ENCODE measurements around the gene KCNQ1. TPM values are rescaled to one million over a fixed set of nuclear protein-coding genes. Genes with fewer than 3 reads are reported as not detected.

Gene KCNQ1
- total and polyA plus RNA-seq, 8 donors: 14.0 to 61.1 (median 46.7) TPM

DNA sequence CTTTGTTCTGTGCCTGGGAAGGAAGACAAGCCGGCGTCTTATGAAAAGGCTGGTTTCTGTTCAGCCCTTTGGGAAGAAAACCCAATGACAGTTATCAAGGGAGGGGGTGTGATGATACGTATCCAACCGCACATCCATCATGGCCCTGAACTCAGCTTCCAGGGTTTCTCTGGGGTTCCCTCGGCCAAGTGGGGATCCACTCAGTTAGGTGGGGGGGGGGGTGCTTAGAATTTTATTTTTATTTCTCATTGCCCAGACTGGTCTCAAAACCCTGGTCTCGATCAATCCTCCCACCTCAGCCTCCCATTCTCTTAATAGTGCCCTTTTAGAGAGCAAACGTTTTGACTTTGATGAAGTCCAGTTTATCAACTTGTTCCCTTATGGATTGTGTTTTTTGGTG is 25.7 kb downstream of the KCNQ1 start:
- Histone ChIP-seq H3K4me1 (peaks cover 0 to 4% (median 3%) of the 10 kb centered on the region in 3 donors), H3K27ac (no peak overlapping the region), H3K36me3 (no peaks in the 10 kb centered on the region), H3K27me3 (no peaks in the 10 kb centered on the region), H3K9me3 (no peaks in the 10 kb centered on the region), H3K4me3 (no peak overlapping the region)
- FAIRE-seq (no peak), DNase-seq (peak in 1 of 6 donors; percentile 7), ATAC-seq (no peak)
- TF ChIP-seq CTCF (IDR thresholded peaks at IDR 0.05): no peak
- WGBS, 2 donors: 87 to 92% methylated on average over 7 of the region's 7 CpGs
- intact Hi-C loops (cut with DNase I): no loop called here

DNA sequence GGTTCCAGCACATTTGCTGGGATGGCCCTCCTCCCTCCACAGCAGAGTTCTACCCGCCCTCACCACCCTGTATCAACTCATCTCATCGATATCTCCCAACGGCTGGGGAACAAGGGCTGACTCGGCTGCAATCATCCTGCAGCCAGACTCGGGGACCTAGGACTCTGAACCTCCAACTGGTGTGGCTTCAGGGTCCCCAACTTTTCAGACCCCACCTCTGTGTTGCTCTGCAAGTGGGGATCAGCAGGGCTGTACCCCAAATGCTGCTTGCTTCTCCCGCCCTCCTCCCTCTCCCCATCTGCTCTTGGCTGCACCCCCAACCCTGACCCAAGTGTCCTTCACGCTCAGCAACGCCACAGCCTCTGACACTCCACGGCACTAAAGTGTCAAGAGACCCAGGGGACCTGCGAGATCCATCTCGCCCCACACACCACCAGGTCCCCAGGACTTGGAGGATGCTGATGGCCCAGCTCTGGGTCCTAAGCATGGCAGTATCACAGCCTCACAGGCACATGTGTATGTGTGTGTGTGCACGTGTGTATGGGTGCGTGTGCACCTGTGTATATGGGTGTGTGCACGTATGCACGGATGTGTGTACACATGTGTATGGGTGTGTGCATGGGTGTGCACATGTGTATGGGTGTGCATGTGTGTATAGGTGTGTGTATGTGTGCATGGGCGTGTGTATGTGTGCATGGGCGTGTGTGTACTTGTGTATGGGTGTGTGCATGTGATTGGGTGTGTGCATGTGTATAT is 26.4 kb downstream of the KCNQ1 start:
- H3K4me1 ChIP-seq: peaks cover 0 to 4% (median 0%) of the 10 kb centered on the region in 3 donors
- no peaks in the 10 kb centered on the region for H3K27me3 ChIP-seq
- FAIRE-seq (no peak), DNase-seq (peak in 2 of 6 donors; percentile 8 to 35), ATAC-seq (no peak)
- WGBS, 2 donors: 79 to 80% methylated on average over 17 of the region's 17 CpGs
- no peaks in the 10 kb centered on the region for H3K9me3 ChIP-seq
- H3K27ac ChIP-seq: no peak overlapping the region
- H3K36me3 ChIP-seq: no peaks in the 10 kb centered on the region
- H3K4me3 ChIP-seq: no peak overlapping the region
- intact Hi-C loops (cut with DNase I): no loop called here
- no peak for TF ChIP-seq CTCF (IDR thresholded peaks at IDR 0.05)

DNA sequence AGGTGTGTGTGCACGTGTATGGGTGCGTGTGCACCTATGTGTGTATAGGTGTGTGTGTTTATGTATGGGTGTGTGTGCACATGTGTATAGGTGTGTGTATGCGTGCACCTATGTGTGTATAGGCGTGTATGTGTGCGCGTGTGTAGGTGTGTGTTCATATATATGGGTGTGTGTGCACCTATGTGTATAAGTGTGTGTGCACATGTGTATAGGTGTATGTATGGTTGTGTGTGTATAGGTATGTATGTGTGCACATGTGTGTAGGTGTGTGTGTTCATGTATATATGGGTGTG is 26.9 kb downstream of the KCNQ1 start:
- H3K4me3 ChIP-seq: no peak overlapping the region
- TF ChIP-seq CTCF (IDR thresholded peaks at IDR 0.05): no peak
- DNase-seq: peak in 1 of 6 donors; percentile 5
- H3K9me3 ChIP-seq: no peaks in the 10 kb centered on the region
- H3K27me3 ChIP-seq: no peaks in the 10 kb centered on the region
- H3K27ac ChIP-seq: no peak overlapping the region
- intact Hi-C loops (cut with DNase I): no loop called here
- peaks cover 0 to 5% (median 0%) of the 10 kb centered on the region in 3 donors for H3K4me1 ChIP-seq
- 91 to 94% methylated on average over 6 of the region's 6 CpGs for WGBS, 2 donors
- no peak for ATAC-seq
- no peaks in the 10 kb centered on the region for H3K36me3 ChIP-seq
- no peak for FAIRE-seq

GRCh38 chr11:2472428-2473186 is 27.8 kb downstream of the KCNQ1 start:
- ATAC-seq (no peak), DNase-seq (peak in 1 of 6 donors; percentile 42), FAIRE-seq (no peak)
- Histone ChIP-seq H3K27ac (no peak overlapping the region), H3K4me3 (no peak overlapping the region), H3K36me3 (no peaks in the 10 kb centered on the region), H3K4me1 (peaks cover 0 to 5% (median 0%) of the 10 kb centered on the region in 3 donors), H3K27me3 (no peaks in the 10 kb centered on the region), H3K9me3 (no peaks in the 10 kb centered on the region)
- TF ChIP-seq CTCF (IDR thresholded peaks at IDR 0.05): no peak
- 78 to 87% methylated on average over 8 of the region's 8 CpGs for WGBS, 2 donors
- intact Hi-C loops (cut with DNase I): no loop called here
